HG02588 (cell line): Measurements from ENCODE around the gene SLC35A3.

ENCODE experiments used
- ATAC-seq: cut with Tn5 transposase; IDR thresholded peaks from one replicate; pipeline ENCODE4 v1.9.1; 2021; ENCODE audit warnings: mild to moderate bottlenecking, moderate library complexity; ENCODE audit not compliant: unreplicated experiment

Gene SLC35A3

DNA sequence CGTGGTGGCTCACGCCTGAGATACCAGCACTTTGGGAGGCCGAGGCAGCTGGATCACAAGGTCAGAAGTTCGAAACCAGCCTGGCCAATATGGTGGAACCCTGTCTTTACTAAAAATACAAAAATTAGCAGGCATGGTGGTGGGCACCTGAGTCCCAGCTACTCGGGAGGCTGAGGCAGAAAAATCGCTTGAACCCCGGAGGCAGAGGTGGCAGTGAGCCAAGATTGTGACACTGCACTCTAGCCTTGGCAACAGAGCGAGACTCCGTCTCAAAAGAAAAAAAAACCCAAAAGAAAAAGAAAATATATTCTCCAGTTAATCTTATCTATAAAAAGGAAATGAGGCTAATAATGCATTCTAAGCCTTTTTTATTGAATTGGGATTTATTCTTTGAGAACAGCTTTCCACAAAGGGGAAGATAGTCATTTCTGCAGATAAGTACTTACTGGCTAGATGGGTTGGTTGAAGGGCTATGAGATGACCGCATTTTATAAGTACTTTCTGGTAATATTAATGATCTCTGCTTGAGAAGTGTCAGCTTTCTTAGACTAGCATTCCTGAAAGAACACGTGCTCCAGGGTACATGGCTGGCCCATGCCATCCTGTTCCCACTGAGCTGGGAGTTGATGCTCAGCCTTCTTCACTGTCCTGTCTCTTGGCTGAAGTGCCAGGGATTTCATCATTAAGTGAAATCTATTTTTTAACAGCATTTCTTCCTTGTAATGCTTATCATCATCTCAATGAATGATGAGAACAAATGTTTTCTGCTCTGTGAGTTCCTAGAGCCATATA lies 105.0 kb downstream of the SLC35A3 start:
- no peak for ATAC-seq

DNA sequence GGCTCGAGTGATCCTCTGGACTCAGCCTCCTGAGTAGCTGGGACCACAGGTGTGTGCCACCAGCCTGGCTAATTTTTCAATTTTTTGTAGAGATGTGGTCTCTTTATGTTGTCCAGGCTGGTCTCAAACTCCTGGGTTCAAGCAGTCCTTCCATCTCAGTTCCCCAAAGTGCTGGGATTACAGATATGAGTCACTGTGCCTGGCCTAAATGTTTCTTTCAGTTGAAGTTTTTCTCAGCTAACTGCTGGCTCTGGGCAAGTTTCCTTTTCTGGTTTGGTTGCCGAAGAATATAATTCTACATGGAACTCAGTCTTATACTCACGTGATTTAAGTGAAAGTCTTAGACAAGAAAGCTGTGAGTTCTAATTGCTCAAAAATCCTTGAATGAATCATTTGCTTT lies 106.0 kb downstream of the SLC35A3 start:
- ATAC-seq = peak; percentile 37

DNA sequence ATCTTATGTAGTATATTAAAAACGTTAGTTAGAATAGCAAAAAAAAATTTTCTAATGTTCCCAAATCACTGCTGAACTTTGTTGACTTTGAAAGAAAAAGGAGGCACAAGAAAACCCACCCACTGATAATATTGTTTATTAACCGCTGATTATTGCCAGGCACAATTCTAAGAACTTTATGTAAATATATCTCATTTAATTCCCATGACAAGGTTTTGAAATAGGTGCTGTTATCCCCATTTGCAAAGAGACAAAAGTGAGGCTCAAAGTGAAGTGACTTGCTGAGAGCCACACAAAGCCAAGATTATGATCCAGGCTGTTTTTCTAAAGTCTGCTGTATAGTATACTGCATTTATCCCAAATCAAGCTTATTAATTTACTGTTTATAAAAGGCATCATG lies 106.5 kb downstream of the SLC35A3 start:
- ATAC-seq = no peak

DNA sequence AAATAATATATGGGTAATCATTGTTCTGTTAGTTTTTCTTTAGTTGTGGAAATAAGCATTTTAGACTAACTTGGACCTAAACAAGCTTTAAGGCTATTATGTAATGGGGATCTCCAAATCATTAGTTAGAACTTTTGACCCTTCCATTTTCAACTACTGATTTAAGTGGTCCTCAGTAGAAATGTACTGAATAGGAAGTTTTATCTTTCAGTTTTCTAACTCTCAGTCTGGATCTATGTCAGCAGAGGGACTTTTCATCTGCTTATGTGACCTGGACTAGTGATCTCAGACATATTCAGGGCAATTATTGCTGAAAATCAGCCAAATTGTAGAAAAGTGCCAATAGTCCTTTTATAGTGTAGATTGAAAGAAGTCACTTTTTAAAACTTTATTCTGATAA lies 106.9 kb downstream of the SLC35A3 start:
- ATAC-seq = peak; percentile 75

DNA sequence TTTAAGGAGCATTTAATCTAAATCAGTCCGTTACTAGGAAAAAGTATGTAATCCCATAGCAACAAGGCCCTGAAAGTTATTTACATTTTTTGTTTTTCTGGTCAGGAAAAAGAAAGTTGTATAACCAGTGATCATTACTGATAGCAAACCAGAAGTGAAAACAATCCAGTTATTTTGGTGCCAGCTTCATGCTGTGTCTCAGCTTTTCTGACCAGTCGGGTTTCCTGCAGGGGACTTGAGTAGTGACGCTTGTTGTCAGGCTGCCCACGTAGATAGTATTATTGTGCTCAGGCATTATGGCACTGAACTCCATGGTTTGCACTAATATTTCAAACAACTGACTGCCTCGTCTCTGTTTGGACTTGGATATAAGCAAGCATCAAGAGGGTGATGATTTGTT lies 107.7 kb downstream of the SLC35A3 start:
- peak; percentile 68 for ATAC-seq

DNA sequence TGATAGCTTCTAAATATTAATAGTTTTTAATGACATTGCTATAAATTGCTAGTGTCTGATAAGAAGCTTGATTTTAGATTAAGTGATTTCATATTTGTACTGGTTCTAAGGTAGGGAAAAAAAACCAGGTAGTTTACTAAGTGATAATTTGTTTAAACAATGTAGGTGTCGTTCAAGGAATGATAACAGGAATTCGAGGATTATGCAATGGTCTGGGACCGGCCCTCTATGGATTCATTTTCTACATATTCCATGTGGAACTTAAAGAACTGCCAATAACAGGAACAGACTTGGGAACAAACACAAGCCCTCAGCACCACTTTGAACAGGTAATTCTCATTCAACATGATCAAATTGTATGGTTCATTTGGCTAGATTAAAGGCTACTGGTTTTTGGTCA lies 110.5 kb downstream of the SLC35A3 start:
- no peak for ATAC-seq
